ENCODE results near the gene TMEM255B.

The TMEM255B gene

GRCh38 chr13:113783200-113783881 lies 24.3 kb downstream of the TMEM255B start:
- H3K36me3 ChIP-seq (ENCODE audit: low read depth): 0 out of 2 replicates have a peak, but pooled peaks cover 3% of the 10 kb centered on the region

GRCh38 chr13:113783966-113784644 lies 25.1 kb downstream of the TMEM255B start:
- ATAC-seq (ENCODE audit: low read depth) (no peak), DNase-seq (ENCODE audit: low spot score) (no peak)
- H3K9me3 ChIP-seq (ENCODE audit: severe bottlenecking): no peaks in the 10 kb centered on the region
- TF ChIP-seq CTCF (IDR thresholded peaks at IDR 0.05; ENCODE audit: poor library complexity, severe bottlenecking): no peak
- H3K4me1 ChIP-seq (ENCODE audit: insufficient read depth, poor library complexity, severe bottlenecking): peaks cover 45% of the 10 kb centered on the region
- H3K27ac ChIP-seq (ENCODE audit: poor library complexity, severe bottlenecking): peak overlapping the region; percentile 86
- 0 out of 2 replicates have a peak, but pooled peaks cover 3% of the 10 kb centered on the region for H3K36me3 ChIP-seq (ENCODE audit: low read depth)
- H3K27me3 ChIP-seq (ENCODE audit: insufficient read depth, poor library complexity, severe bottlenecking): no peaks in the 10 kb centered on the region
- no peak overlapping the region for H3K4me3 ChIP-seq (ENCODE audit: severe bottlenecking)

More at GRCh38 chr13:113783200-113783881, 24.3 kb downstream of the TMEM255B start:
- Histone ChIP-seq H3K4me1 (ENCODE audit: insufficient read depth, poor library complexity, severe bottlenecking) (peaks cover 45% of the 10 kb centered on the region), H3K27ac (ENCODE audit: poor library complexity, severe bottlenecking) (peak overlapping the region; percentile 86), H3K27me3 (ENCODE audit: insufficient read depth, poor library complexity, severe bottlenecking) (no peaks in the 10 kb centered on the region), H3K4me3 (ENCODE audit: severe bottlenecking) (no peak overlapping the region), H3K9me3 (ENCODE audit: severe bottlenecking) (no peaks in the 10 kb centered on the region)
- no peak for DNase-seq (ENCODE audit: low spot score)
- ATAC-seq (ENCODE audit: low read depth): no peak
- no peak for TF ChIP-seq CTCF (IDR thresholded peaks at IDR 0.05; ENCODE audit: poor library complexity, severe bottlenecking)

- ATAC-seq (ENCODE audit: low read depth) (peak; percentile 6), DNase-seq (ENCODE audit: low spot score) (no peak)
- H3K27me3 ChIP-seq (ENCODE audit: insufficient read depth, poor library complexity, severe bottlenecking): no peaks in the 10 kb centered on the region
- H3K4me1 ChIP-seq (ENCODE audit: insufficient read depth, poor library complexity, severe bottlenecking): peaks cover 45% of the 10 kb centered on the region
- TF ChIP-seq CTCF (IDR thresholded peaks at IDR 0.05; ENCODE audit: poor library complexity, severe bottlenecking): no peak
- H3K36me3 ChIP-seq (ENCODE audit: low read depth): 0 out of 2 replicates have a peak, but pooled peaks cover 3% of the 10 kb centered on the region
- H3K27ac ChIP-seq (ENCODE audit: poor library complexity, severe bottlenecking): peak overlapping the region; percentile 86
- H3K9me3 ChIP-seq (ENCODE audit: severe bottlenecking): no peaks in the 10 kb centered on the region
- no peak overlapping the region for H3K4me3 ChIP-seq (ENCODE audit: severe bottlenecking)
These were observed 25.6 kb downstream of the TMEM255B start for GRCh38 chr13:113784645-113785024.

- H3K36me3 ChIP-seq (ENCODE audit: low read depth): 0 out of 2 replicates have a peak, but pooled peaks cover 3% of the 10 kb centered on the region
- peak; percentile 96 for DNase-seq (ENCODE audit: low spot score)
- peak overlapping the region; percentile 86 for H3K27ac ChIP-seq (ENCODE audit: poor library complexity, severe bottlenecking)
- no peak for TF ChIP-seq CTCF (IDR thresholded peaks at IDR 0.05; ENCODE audit: poor library complexity, severe bottlenecking)
- no peaks in the 10 kb centered on the region for H3K27me3 ChIP-seq (ENCODE audit: insufficient read depth, poor library complexity, severe bottlenecking)
- H3K4me3 ChIP-seq (ENCODE audit: severe bottlenecking): no peak overlapping the region
- peaks cover 45% of the 10 kb centered on the region for H3K4me1 ChIP-seq (ENCODE audit: insufficient read depth, poor library complexity, severe bottlenecking)
- no peaks in the 10 kb centered on the region for H3K9me3 ChIP-seq (ENCODE audit: severe bottlenecking)
- peak; percentile 88 for ATAC-seq (ENCODE audit: low read depth)
These were observed 26.3 kb downstream of the TMEM255B start for GRCh38 chr13:113785051-113786010.
